ENCODE results near the gene ZNF516. TPM values are rescaled to one million over a fixed set of nuclear protein-coding genes. Genes with fewer than 3 reads are reported as not detected.

Gene ZNF516
- total and polyA plus RNA-seq, 2 of the 13 experiments (the other 11 are each of a cell fraction or from before 2014, with no cell fraction given) = 16.6 to 18.7 TPM

DNA sequence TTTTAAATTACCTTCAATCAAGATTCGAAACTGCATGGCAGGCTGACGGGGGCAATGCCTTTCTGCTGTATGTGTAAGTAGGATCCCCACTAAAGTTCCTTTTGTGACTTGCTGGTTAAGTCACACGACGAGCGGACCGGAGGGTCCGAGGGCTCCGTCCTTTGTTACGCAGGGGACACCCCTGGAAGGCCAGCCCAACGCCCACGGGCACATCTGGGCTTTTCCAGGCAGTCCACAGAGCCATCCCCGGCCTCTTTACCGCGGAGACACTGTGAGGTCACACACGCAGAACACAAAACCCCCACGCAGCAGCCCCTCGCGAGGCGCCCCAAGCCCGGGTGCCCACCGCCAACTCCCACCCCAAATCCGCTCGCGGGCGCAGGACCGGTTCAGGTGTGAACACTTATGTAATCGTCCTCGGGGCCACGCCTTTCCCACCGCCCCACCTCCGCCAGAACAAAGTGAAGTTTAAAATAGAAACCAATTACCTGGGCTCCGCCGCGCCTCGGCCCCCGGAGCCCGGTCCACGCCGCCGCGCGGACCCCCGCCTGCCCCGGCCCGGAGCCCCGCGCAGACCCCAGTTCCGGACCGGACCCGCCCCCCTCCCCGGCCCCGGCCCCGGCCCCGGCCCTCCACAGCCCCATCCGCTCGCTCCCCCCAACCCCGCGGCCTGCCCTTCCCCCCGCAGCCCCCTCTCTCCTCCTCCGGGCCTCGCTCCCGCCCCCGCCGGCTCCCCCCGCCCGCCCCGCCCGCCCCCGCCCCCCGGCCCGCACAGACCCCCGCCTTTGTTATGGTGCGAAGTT, 4.2 kb downstream of the ZNF516 start (continued):
- TF ChIP-seq AGO2 (optimal IDR thresholded peaks at IDR 0.05; ENCODE audit: low read depth, low read length) (peak; percentile 80), HBP1 (CRISPR knock-in tag; IDR thresholded peaks at IDR 0.05; ENCODE audit: low read depth) (0 out of 2 replicates have a peak, but pooled peaks have one; percentile 23), MAZ (IDR thresholded peaks at IDR 0.05; ENCODE audit: borderline replicate concordance, low read depth, low read length) (no peak), MAZ (CRISPR knock-in tag; IDR thresholded peaks at IDR 0.05; ENCODE audit: low read depth) (no peak), CCDC6 (CRISPR knock-in tag; IDR thresholded peaks at IDR 0.05) (0 out of 2 replicates have a peak, but pooled peaks have one; percentile 22), HOXA3 (CRISPR knock-in tag; IDR thresholded peaks at IDR 0.05) (no peak), RAD21 (CRISPR knock-in tag; IDR thresholded peaks at IDR 0.05) (0 out of 2 replicates have a peak, but pooled peaks have one; percentile 9), LCORL (IDR thresholded peaks at IDR 0.05) (no peak), LCORL (CRISPR knock-in tag; IDR thresholded peaks at IDR 0.05) (no peak), MAX (IDR thresholded peaks at IDR 0.05) (peak; percentile 39; the same call in 1 of the 2 replicates), KLF16 (CRISPR knock-in tag; IDR thresholded peaks at IDR 0.05) (peak in 1 of 2 experiments; percentile 24; a peak in 1 of 4 replicates), ZNF746 (CRISPR knock-in tag; IDR thresholded peaks at IDR 0.05) (0 out of 2 replicates have a peak, but pooled peaks have one; percentile 32), NFE2 (CRISPR knock-in tag; IDR thresholded peaks at IDR 0.05) (no peak), UBTF (CRISPR knock-in tag; IDR thresholded peaks at IDR 0.05) (0 out of 2 replicates have a peak, but pooled peaks have one; percentile 26), HNRNPLL (IDR thresholded peaks at IDR 0.05; ENCODE audit: low read depth, low read length, poor library complexity, severe bottlenecking) (peak; percentile 38), POLR2G (IDR thresholded peaks at IDR 0.05; ENCODE audit: low read depth, low read length) (peak; percentile 32; the same call in 1 of the 2 replicates), SATB2 (CRISPR knock-in tag; IDR thresholded peaks at IDR 0.05) (no peak), SMYD3 (CRISPR knock-in tag; IDR thresholded peaks at IDR 0.05) (no peak), ZNF883 (CRISPR knock-in tag; IDR thresholded peaks at IDR 0.05; ENCODE audit: not compliant biosample characterization) (no peak)
- TF ChIP-seq, protein P1, sequence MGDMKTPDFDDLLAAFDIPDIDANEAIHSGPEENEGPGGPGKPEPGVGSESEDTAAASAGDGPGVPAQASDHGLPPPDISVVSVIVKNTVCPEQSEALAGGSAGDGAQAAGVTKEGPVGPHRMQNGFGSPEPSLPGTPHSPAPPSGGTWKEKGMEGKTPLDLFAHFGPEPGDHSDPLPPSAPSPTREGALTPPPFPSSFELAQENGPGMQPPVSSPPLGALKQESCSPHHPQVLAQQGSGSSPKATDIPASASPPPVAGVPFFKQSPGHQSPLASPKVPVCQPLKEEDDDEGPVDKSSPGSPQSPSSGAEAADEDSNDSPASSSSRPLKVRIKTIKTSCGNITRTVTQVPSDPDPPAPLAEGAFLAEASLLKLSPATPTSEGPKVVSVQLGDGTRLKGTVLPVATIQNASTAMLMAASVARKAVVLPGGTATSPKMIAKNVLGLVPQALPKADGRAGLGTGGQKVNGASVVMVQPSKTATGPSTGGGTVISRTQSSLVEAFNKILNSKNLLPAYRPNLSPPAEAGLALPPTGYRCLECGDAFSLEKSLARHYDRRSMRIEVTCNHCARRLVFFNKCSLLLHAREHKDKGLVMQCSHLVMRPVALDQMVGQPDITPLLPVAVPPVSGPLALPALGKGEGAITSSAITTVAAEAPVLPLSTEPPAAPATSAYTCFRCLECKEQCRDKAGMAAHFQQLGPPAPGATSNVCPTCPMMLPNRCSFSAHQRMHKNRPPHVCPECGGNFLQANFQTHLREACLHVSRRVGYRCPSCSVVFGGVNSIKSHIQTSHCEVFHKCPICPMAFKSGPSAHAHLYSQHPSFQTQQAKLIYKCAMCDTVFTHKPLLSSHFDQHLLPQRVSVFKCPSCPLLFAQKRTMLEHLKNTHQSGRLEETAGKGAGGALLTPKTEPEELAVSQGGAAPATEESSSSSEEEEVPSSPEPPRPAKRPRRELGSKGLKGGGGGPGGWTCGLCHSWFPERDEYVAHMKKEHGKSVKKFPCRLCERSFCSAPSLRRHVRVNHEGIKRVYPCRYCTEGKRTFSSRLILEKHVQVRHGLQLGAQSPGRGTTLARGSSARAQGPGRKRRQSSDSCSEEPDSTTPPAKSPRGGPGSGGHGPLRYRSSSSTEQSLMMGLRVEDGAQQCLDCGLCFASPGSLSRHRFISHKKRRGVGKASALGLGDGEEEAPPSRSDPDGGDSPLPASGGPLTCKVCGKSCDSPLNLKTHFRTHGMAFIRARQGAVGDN (CRISPR knock-in tag; IDR thresholded peaks at IDR 0.05) = peak; percentile 54
- TF ChIP-seq, protein P2, sequence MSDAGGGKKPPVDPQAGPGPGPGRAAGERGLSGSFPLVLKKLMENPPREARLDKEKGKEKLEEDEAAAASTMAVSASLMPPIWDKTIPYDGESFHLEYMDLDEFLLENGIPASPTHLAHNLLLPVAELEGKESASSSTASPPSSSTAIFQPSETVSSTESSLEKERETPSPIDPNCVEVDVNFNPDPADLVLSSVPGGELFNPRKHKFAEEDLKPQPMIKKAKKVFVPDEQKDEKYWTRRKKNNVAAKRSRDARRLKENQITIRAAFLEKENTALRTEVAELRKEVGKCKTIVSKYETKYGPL (CRISPR knock-in tag; IDR thresholded peaks at IDR 0.05) = peak; percentile 79; the same call in 1 of the 2 replicates
